CD14-positive monocyte (primary cell): ENCODE measurements around the gene SGMS1. TPM values are rescaled to one million over a fixed set of nuclear protein-coding genes. Genes with fewer than 3 reads are reported as not detected.

ENCODE experiments used
- DNase-seq, 3 donors: peaks; one replicate each; pipeline ENCODE4 v3.0.0-alpha.2; 2011 to 2022
- H2AFZ ChIP-seq: 2 replicates; pipeline ENCODE4 v1.6.0; 2012; ENCODE audit warnings: mild to moderate bottlenecking, low read depth, low read length, inconsistent platforms; ENCODE audit not compliant: insufficient read depth, poor library complexity, severe bottlenecking
- H3K27ac ChIP-seq, 2 donors: 1 replicate in 1 of 2; 2 replicates in 1 of 2; pipeline ENCODE4 v1.5.1; 2012 to 2013; ENCODE audit warnings: low read length in 2 of 2, control low read depth in 1 of 2, inconsistent platforms in 1 of 2, low read depth in 1 of 2, mild to moderate bottlenecking in 1 of 2
- H3K27me3 ChIP-seq, 2 donors: one replicate each; pipeline versions ENCODE4 v1.6.0 to v1.6.1; 2011 to 2013; ENCODE audit warnings: low read length in 2 of 2; ENCODE audit not compliant: control insufficient read depth in 2 of 2, insufficient read depth in 2 of 2
- H3K36me3 ChIP-seq, 2 donors: replicated peaks in 1 of 2; 1 replicate in 1 of 2; 2 replicates in 1 of 2; pipeline versions ENCODE4 v1.5.1 to v1.6.1; 2012 to 2013; ENCODE audit warnings: low read length in 2 of 2, control low read depth in 1 of 2, inconsistent platforms in 1 of 2, mild to moderate bottlenecking in 1 of 2; ENCODE audit not compliant: insufficient read depth in 2 of 2, control insufficient read depth in 1 of 2
- H3K4me1 ChIP-seq, 2 donors: 1 replicate in 1 of 2; 2 replicates in 1 of 2; pipeline versions ENCODE4 v1.5.1 to v1.6.1; 2012 to 2013; ENCODE audit warnings: low read length in 2 of 2, control low read depth in 1 of 2, inconsistent platforms in 1 of 2, mild to moderate bottlenecking in 1 of 2, moderate library complexity in 1 of 2; ENCODE audit not compliant: insufficient read depth in 2 of 2, control insufficient read depth in 1 of 2
- H3K4me2 ChIP-seq: replicated peaks from 2 replicates; pipeline ENCODE3; 2012; ENCODE audit warnings: low read length, moderate library complexity, mild to moderate bottlenecking; ENCODE audit not compliant: poor library complexity, severe bottlenecking; ENCODE audit errors: extremely low read depth
- H3K4me3 ChIP-seq, 3 experiments: fragments of 200-600 bp in 1 of 3; sonication (generic) in 1 of 3; replicated peaks in 1 of 3; 1 replicate in 2 of 3; 2 replicates in 1 of 3; pipeline ENCODE4 v1.5.1; 2011 to 2013; ENCODE audit warnings: low read length in 3 of 3, mild to moderate bottlenecking in 3 of 3, control low read depth in 2 of 3, low read depth in 2 of 3, inconsistent platforms in 1 of 3, moderate library complexity in 1 of 3
- H3K79me2 ChIP-seq: 2 replicates; pipeline ENCODE4 v1.6.0; 2012; ENCODE audit warnings: mild to moderate bottlenecking, control low read depth, inconsistent platforms, low read length, moderate library complexity; ENCODE audit not compliant: insufficient read depth
- H3K9ac ChIP-seq: 2 replicates; pipeline ENCODE4 v1.6.0; 2017; ENCODE audit warnings: low read length, mild to moderate bottlenecking; ENCODE audit not compliant: insufficient read depth, poor library complexity, severe bottlenecking
- H3K9me3 ChIP-seq, 2 donors: replicated peaks in 1 of 2; 1 replicate in 1 of 2; 2 replicates in 1 of 2; pipeline versions ENCODE4 v1.5.1 to v1.6.1; 2012 to 2013; ENCODE audit warnings: low read length in 2 of 2, control low read depth in 1 of 2; ENCODE audit not compliant: control insufficient read depth in 1 of 2, insufficient read depth in 1 of 2
- H4K20me1 ChIP-seq: 2 replicates; pipeline ENCODE4 v1.6.0; 2012; ENCODE audit warnings: mild to moderate bottlenecking, low read length, control low read depth, moderate library complexity; ENCODE audit not compliant: insufficient read depth
- H3K27ac Mint-ChIP-seq, 7 donors: one replicate each; pipeline ENCODE4 v1.8.0; 2020; ENCODE audit warnings: mild to moderate bottlenecking in 7 of 7, mixed read lengths in 7 of 7, moderate library complexity in 6 of 7, inconsistent platforms in 2 of 7
- H3K27me3 Mint-ChIP-seq, 3 donors: one replicate each; pipeline ENCODE4 v1.8.0; 2021 to 2022; ENCODE audit warnings: low read depth in 3 of 3, mild to moderate bottlenecking in 3 of 3, mixed read lengths in 3 of 3, moderate library complexity in 3 of 3, inconsistent platforms in 1 of 3
- H3K36me3 Mint-ChIP-seq, 2 donors: one replicate each; pipeline ENCODE4 v1.8.0; 2020; ENCODE audit warnings: mixed read lengths in 2 of 2, inconsistent platforms in 1 of 2, mild to moderate bottlenecking in 1 of 2
- H3K4me1 Mint-ChIP-seq: one replicate; pipeline ENCODE4 v1.8.0; 2020; ENCODE audit warnings: mild to moderate bottlenecking, mixed read lengths
- H3K4me3 Mint-ChIP-seq, 2 donors: one replicate each; pipeline ENCODE4 v1.8.0; 2020; ENCODE audit warnings: mild to moderate bottlenecking in 2 of 2, mixed read lengths in 2 of 2, moderate library complexity in 1 of 2
- H3K9me3 Mint-ChIP-seq, 7 donors: one replicate each; pipeline ENCODE4 v1.8.0; 2020 to 2022; ENCODE audit warnings: mixed read lengths in 7 of 7, mild to moderate bottlenecking in 6 of 7, moderate library complexity in 6 of 7, inconsistent platforms in 2 of 7
- WGBS: methylation state at CpG from one replicate; pipeline ENCODE4 v1.1.5; 2013; ENCODE audit warnings: missing lambda C conversion rate; ENCODE audit not compliant: insufficient coverage; 5-methylcytosine and 5-hydroxymethylcytosine counted together
- intact Hi-C, 2 donors: fragments of 100-400 bp; cut with micrococcal nuclease; formaldehyde crosslinking; loops; one replicate each; pipeline versions ENCODE4 v1.15.0 to v1.15.1; 2023
- polyA plus RNA-seq, 3 donors: library from polyadenylated mRNA; depleted of rRNA in 1 of 3; unstranded in 2 of 3; stranded (reverse) in 1 of 3; fragments of 300-500 nt in 2 of 3; fragments of >200 nt in 1 of 3; fragmentation: Illumina TruSeq in 2 of 3; gene quantifications; 1 replicate in 2 of 3; 2 replicates in 1 of 3; pipeline ENCODE4 v1.2.3, GENCODE V29; 2012 to 2021
- TF ChIP-seq, protein P1 (sequence below): fragments of 200-600 bp; IDR thresholded peaks from one replicate; pipeline ENCODE4 v1.8.0; 2022; ENCODE audit warnings: antibody characterized with exemption, mild to moderate bottlenecking

SGMS1 gene
- polyA plus RNA-seq, 3 donors: 19.5 to 20.6 (median 20.4) TPM

DNA sequence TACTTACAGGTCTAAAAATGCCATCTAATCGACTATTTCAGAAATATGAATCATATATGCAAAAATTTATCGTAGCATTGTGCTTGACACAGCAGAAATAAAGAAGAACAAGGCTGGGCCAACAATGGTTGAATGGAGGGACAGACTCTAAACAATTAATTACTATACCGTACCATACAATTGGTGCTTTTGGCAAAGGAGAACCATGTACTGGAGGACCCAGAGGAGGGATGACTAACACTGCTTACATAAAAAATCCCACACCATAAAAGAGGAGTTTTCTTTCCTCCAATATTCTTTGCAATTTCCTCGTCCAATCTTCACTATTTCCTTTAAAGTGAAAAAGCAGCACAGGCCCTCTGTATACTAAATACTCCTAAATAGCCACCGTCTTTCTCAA lies 94.1 kb downstream of the SGMS1 start:
- Mint-ChIP-seq H3K9me3 (peaks cover 0 to 5% (median 0%) of the 10 kb centered on the region in 7 donors), H3K4me3 (no peak overlapping the region), H3K36me3 (peaks cover 9 to 11% of the 10 kb centered on the region in 2 donors), H3K27ac (no peak overlapping the region), H3K4me1 (peaks cover 8% of the 10 kb centered on the region), H3K27me3 (no peaks in the 10 kb centered on the region)
- H3K36me3 ChIP-seq: no peaks in the 10 kb centered on the region
- H3K9me3 ChIP-seq: peaks cover 0 to 3% of the 10 kb centered on the region in 2 donors
- H2AFZ ChIP-seq: no peak overlapping the region
- intact Hi-C loops: no loop called here
- TF ChIP-seq, protein P1, sequence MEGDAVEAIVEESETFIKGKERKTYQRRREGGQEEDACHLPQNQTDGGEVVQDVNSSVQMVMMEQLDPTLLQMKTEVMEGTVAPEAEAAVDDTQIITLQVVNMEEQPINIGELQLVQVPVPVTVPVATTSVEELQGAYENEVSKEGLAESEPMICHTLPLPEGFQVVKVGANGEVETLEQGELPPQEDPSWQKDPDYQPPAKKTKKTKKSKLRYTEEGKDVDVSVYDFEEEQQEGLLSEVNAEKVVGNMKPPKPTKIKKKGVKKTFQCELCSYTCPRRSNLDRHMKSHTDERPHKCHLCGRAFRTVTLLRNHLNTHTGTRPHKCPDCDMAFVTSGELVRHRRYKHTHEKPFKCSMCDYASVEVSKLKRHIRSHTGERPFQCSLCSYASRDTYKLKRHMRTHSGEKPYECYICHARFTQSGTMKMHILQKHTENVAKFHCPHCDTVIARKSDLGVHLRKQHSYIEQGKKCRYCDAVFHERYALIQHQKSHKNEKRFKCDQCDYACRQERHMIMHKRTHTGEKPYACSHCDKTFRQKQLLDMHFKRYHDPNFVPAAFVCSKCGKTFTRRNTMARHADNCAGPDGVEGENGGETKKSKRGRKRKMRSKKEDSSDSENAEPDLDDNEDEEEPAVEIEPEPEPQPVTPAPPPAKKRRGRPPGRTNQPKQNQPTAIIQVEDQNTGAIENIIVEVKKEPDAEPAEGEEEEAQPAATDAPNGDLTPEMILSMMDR: no peak
- DNase-seq: no peak
- no peak overlapping the region for H3K4me2 ChIP-seq
- WGBS: 79% methylated on average over 2 of the region's 5 CpGs
- no peaks in the 10 kb centered on the region for H3K27me3 ChIP-seq
- no peaks in the 10 kb centered on the region for H3K79me2 ChIP-seq
- no peak overlapping the region for H3K4me3 ChIP-seq
- no peak overlapping the region for H3K9ac ChIP-seq
- H3K4me1 ChIP-seq: no peaks in the 10 kb centered on the region
- peaks cover 4% of the 10 kb centered on the region for H4K20me1 ChIP-seq
- no peak overlapping the region for H3K27ac ChIP-seq

DNA sequence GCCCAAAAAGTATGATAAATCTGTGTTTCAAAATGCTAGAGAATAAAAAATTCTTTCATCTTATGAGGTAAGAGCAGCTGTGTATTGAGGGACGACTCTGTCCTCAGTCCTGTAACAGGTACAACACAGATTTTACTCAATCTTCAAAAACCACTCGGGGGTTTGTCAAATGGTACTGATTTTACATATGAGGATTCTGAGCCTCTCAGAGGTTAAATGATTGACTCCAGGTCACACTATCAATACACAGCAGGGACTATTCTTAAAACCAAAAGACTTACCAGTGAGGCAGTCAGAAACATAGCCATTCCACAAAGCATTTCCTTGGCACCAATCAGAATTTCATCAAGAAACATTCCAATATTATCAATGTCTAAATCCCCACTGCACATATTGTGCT lies 95.5 kb downstream of the SGMS1 start:
- WGBS: no CpG with 5 or more reads among the region's 2 CpGs
- peaks cover 4% of the 10 kb centered on the region for H4K20me1 ChIP-seq

More for the DNA sequence above, 95.5 kb downstream of the SGMS1 start:
- Mint-ChIP-seq H3K9me3 (peaks cover 0 to 5% (median 0%) of the 10 kb centered on the region in 7 donors), H3K4me3 (no peak overlapping the region), H3K4me1 (peaks cover 2% of the 10 kb centered on the region), H3K36me3 (peaks cover 9 to 11% of the 10 kb centered on the region in 2 donors), H3K27me3 (no peaks in the 10 kb centered on the region), H3K27ac (no peak overlapping the region)
- no peak for DNase-seq
- Histone ChIP-seq H3K9ac (no peak overlapping the region), H3K4me3 (no peak overlapping the region), H3K27ac (no peak overlapping the region), H3K4me2 (no peak overlapping the region), H3K27me3 (no peaks in the 10 kb centered on the region), H3K36me3 (no peaks in the 10 kb centered on the region), H3K79me2 (no peaks in the 10 kb centered on the region), H2AFZ (no peak overlapping the region), H3K9me3 (peaks cover 0 to 3% of the 10 kb centered on the region in 2 donors), H3K4me1 (no peaks in the 10 kb centered on the region)
- intact Hi-C loops: no loop called here
- TF ChIP-seq, protein P1: no peak
